Activated gamma-delta T cell (primary cell): Measurements from ENCODE around the gene VGLL4.

Experiments used
- DNase-seq: peaks from one replicate; lab custom pipeline; 2025; lab: John Stamatoyannopoulos, UW

The VGLL4 gene

DNA sequence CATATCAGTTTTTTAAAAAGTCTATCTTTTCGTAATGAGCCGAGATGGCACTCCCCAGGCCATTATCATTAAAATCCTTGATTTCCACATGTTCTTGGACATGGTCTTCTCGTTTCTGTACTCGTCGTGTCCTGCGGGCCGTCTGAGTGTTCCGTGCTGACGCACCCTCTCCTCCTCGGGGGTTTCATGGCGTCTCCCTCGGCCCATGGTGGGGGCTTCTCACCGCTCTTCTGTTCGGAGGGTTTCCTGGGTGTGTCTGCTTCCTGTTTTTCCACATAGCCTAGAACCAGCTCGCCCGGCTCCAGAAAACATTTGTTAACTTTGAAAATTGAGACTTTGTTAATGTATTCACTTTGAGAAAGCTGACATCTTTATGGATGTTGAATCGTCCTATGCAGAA, 92.7 kb downstream of the VGLL4 start:
- DNase-seq, result no peak

DNA sequence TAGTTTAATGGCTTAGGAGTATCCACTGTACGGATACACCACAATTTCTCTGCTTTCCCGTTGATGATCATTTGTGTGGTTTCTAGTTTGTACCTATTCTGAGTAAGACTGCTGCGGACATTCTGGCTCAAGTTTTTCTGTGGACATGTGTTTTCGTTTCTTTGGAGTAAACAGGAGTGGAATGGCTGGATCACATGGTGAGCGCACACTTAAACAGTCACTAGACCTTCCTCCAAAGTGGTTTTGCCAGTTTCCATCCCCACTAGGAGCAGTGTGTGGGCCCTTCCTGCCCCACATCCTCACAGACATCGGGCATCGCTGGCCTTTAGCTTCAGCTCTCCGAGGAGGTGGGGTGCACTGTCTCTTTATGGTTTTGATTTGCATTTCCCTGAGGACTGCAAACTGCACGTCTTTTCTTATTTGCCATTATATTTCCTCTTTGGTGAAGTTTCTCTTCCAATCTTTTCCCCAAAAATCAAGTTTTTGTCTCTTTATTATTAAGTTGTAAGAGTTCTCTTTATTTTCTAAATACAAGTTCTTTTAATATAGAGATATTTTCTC, 94.1 kb downstream of the VGLL4 start:
- DNase-seq, result no peak

DNA sequence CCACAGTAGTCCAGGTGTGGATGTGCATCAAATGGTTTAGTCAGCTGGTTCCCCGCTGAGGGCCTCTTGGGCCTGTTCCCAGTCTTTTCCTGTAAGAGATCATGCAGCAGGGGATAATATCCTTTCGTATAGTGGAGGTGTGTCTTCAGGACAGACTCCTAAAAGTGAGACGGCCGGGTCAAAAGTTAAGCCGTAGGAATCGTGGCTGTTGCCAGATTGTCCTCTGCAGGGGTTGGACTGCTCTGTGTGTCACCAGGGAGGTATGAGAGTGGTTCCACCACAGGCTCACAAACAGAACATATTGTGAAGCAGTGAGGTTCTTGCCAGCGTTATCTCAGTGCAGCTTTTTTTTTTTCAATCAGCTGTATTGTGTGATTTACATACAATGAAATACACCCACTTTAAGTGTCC, 95.0 kb downstream of the VGLL4 start:
- no peak for DNase-seq

DNA sequence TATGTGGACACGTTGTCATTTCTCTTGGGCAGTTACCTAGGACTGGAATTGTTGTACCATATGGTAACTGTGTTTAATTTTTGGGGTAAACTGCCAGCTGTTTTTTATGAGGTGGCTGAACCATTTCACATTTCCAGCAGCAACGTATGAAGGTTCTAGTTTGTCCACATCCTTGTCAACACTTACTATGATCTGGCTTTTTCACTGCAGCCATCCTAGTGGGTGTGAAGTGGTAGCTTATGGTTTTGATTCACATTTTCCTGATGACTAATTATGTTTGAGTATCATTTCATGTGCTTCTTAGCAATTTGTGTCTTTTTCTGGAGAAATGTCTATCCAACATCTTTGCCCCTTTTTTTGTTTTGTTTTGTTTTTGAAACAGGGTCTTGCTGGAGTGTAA, 96.2 kb downstream of the VGLL4 start:
- no peak for DNase-seq

DNA sequence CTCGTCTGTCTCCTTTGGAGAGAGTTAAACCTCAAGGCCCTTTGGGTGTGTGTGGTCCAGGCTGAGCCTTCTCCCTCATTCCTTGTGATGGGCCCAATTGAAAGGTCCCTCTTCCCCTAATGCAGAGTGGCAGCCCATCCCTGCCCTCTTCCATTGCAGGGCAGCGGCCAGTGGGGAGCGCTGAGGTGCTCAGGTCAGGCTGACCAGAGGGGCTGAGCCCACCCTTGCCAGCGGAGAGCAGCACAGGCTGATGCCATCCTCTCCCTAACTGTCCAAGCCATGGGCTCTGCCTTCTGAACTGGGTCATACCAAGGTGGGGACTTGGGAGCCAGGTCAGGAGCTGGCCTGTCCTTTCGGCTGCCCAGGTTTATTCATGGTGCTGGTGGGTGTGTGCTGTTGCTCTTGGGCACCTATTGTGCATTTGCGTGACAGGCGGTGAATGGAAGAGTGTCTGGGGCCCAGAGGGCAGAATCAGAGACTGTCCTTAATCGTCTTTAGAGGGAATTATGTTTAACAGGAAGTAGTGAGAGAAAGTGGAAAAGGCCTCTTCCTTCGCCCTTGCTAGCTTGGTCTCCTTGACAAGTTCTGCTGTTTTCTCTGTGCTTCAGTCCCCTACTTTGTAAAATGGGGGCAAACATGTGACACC, 96.9 kb downstream of the VGLL4 start:
- no peak for DNase-seq

DNA sequence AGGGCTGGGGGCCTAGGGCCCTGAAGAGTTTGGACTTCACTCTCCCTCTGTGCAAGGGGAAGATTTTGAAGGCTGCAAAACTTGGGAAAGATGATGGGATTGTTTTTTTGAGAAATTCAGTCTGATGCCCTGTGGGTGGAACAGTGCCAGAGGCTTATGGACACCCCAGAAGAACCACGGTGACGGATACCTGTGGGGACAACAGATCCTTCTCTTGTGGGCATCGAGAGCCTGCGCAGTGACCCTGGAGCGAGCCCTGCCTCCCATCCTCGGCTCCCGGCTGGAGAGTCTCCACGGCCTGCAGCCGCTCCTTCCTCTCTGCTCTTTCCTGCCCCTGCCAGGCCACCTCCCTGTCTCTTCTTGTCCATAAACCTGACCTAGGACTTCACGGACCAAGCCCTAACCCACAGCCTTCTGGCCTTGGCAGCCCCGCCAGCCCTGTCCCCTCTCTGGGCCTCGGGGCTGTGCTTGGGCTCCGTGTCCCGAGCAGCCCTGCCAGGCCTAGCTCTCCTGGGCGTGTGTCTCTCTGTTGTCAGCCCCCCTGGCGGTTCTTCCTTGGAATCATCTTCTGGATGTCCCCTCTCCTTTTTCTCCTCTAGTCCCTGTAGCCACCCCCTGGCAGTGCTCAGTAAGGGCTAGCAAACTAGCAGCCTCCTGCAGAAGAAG, 98.4 kb downstream of the VGLL4 start:
- no peak for DNase-seq

DNA sequence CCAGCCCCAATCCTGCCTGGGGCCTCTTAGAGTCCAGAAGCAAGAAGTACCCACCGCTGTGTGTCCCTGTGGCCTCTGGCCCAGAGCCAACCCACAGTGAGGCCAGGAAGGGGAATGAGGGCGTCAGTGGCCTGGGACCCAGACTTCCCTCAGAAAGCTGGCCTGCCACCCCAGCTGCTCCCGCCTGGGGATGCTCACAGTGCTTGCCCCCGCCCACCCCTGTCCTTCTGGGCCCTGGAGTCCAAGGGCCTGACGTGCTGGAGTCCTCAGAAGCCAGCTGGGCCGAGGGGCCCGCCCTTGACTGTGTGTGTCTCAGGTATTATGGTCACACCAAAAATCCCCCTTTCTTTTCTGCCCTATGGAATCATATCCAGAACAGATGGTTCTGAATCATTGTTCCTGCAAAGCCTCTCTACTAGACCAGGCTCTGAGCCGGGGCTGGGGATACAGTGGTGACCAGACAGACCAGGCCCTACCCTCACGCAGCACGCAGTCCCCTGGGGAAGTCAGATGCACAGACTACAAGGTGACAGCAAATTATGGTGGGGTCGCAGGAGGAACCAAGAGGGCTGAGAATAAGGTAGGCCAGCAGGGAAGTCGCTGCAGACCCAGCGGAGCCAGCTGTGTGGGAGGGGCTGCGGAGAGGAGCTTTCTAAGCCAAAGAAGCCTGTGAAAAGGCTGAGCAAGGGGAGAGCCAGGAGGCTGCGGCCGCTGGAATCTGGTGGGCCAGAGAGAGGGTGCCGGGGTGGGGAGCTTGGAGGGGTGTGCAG, 99.1 kb downstream of the VGLL4 start:
- DNase-seq, result no peak

DNA sequence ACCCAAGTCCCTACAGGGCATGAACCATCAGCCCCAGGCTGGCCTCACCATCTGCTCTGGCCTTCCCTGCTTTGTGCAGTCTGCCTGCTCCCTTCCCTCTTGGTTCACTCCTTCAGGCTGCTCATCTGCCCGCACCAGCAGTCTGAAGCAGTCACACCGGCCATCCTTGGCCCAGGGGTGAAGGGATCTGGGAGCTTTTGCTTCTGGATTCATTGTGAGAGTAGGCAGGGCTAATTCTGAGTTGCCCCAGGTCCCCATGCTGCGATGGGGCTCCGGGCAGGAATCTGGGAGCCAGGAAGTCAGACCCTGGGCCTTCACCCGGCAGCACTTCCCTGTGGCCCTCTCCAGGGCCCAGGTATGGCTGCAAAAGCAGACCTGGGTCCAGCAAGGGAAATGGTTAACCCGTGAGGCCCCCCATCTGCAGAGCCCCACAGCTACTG, 99.7 kb downstream of the VGLL4 start:
- DNase-seq, result no peak

DNA sequence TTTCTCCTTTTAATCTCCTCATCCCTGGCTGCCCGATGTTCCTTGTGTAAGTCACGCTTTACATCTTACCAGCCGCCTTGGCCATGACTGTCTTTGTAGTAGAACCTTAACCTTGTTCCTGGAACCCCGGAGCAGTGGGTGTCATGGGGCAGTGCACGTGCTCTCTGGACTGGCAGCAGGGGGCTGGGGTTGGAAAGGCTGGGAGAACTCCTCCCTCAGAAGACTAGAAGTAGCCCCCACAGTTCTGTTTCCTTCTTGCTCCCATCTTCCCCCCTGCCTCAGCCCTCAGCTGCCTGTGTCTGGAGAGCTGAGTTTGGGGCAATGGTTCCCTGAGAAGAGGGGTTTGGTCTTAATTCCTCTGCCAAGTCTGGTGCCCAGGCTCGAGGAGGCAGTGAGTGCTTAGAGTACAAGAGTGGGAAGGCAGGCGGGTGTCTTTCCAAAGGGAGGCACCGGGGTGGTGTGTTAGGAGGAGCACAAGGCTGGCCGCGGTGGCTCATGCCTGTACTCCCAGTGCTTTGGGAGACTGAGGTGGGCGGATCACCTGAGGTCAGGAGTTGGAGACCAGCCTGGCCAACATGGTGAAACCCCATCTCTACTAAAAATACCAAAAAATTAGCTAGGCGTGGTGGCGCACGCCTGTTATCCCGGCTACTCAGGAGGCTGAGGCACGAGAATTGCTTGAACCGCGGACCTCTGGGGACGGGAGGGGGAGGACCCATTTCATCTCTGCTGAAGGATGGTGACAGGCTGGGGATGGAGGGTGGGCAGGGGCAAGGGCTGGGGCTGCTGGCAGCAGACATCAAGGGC, 100.4 kb downstream of the VGLL4 start:
- DNase-seq, result no peak

DNA sequence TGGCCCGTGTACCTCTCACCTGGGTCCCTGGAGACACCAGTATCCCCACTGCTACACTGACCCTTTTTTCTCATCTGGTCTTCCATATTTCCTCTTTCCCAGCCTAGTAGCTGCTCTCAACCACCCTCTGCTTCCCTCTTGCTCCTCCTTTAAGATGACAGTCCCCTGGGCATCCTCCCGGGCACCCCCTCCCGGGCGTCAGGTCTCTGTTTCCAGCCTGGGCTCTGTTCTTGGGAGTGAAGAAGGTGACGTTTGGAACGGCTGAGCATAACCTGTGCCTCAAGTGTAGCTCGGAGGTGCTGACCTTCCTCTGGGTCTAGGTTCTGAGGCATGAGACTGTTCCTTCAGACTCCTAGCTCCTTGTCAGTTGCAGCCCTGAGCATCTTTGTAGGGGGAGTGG, 101.2 kb downstream of the VGLL4 start:
- DNase-seq, result no peak

DNA sequence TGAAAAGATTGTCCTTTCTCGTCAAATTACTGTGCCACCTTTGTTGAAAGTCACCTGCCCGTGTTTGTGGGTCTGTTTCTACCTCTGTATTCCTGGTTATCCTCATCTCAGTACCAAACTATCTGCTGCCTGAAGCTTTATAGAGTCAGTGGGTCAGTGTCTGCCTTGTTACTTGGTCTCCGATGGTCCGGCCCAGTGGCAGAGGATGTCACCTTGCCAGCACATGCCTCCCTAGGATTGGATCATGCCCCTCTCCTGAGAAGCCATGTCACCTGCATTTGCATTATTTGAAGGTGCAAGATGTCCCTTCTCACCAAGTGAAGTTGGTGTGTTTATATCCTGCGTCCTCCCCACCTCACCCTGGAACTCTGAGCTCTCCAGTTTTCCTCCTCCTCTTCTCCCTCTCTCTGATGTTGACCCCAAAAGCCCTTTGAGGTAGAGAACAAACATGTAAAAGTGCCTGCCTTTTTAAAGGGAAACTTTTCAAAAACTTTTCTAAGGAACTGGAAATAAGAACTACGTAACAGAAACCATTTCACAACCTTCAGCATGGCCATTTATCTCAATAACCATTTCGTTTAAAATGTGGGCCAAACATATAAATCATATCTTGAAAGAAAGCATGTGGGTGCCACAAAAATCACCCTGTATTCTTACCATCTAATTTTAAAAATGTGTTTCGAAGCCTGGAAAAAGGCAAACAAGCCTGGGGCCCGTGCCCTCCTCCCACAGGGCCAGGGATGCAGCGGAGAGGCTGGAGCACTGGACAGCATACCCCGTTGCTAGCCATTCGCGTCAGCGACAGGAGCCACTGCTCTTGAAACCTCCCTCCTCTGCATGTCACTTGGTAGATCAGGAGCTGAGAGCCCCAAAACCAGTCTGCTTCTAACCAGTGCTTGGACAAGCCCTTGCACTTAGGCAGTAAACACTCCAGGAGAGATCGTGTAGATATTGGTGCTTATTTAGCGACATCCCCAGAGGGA, 102.1 kb downstream of the VGLL4 start:
- no peak for DNase-seq

DNA sequence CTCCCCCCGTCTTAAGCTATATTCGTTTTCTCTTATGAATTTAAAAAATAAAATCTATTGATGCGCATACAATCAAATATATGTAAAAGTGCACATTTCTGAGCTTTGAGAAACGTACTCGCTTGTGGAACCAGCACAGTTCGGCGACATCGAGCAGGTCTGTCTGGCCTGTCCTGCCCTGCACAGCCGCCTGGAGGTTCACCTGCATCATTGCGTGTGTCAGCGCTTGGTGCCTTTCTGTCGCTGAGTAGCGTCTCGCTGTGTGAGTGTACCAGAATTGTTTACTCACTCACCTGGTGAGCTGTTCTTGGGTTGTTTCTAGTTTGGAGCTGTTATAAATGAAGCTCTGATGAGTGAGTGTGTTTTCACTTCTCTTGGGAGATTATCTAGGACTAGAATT, 104.0 kb downstream of the VGLL4 start:
- no peak for DNase-seq

DNA sequence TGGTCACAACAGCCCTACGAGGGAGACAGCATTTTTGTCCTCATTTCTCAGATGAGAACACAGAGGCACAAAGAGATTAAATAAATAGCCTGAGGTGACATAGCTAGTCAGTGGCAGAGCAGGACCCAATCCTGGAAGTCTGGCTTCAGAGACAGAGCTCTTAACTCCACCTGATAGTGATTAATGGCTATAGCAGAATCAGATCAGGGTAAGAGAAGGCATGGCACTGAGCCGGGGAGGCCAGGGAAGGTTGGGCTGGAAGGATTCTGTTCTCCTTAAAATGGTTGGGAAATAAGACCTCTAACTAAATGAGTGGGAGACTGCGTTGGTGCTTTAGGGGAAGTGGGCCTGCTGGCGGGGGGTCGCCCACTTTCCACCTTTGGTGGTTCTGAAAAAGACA, 104.5 kb downstream of the VGLL4 start:
- no peak for DNase-seq

DNA sequence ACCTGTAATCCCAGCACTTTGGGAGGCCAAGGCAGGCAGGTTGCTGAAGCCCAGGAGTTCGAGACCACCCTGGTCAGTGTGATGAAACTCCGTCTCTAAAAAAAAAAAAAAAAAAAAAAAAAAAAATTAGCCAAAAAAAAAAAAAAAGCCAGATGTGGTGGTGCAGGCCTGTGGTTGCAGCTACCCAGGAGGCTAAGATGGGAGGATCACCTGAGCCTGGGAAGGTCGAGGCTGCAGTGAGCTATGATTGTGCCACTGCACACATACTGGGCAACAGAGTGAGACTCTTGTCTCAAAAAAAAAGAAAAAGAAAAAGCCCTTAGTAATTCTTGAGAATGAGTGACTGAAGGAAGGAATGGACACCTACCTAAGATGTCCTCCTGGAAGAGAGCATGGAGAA, 105.1 kb downstream of the VGLL4 start:
- no peak for DNase-seq

DNA sequence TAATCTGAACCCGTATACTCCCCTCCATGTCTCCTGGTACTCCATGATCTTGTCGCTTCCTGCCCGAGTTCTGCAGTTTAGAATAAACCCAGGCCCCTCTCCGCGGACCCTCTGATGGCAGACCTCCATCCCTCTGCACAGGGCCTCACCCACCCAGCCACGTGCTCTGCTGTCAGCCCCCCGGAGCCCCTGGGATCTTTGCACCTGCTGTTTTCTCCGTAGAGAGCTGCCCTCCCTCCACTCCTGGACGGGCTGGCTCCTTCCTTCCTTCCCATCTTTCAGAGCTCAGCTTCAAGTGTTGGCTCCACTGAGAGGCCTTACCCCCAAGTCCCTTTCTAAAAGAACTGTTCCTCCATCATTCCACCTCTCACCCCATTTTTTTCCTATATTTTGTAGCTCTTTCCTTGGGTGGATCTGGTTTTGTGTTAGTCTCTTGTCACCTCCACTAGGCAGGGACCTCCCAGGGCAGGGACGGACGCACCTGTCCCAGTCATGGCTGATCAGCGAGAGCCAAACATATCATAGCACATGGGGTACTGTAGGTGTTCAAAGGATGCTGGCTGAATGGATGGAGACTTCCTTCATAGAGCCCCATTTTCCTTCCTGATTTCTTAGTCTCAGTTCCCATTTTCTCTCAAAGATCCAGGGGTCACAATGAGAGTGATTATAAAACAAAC, 106.6 kb downstream of the VGLL4 start:
- no peak for DNase-seq

DNA sequence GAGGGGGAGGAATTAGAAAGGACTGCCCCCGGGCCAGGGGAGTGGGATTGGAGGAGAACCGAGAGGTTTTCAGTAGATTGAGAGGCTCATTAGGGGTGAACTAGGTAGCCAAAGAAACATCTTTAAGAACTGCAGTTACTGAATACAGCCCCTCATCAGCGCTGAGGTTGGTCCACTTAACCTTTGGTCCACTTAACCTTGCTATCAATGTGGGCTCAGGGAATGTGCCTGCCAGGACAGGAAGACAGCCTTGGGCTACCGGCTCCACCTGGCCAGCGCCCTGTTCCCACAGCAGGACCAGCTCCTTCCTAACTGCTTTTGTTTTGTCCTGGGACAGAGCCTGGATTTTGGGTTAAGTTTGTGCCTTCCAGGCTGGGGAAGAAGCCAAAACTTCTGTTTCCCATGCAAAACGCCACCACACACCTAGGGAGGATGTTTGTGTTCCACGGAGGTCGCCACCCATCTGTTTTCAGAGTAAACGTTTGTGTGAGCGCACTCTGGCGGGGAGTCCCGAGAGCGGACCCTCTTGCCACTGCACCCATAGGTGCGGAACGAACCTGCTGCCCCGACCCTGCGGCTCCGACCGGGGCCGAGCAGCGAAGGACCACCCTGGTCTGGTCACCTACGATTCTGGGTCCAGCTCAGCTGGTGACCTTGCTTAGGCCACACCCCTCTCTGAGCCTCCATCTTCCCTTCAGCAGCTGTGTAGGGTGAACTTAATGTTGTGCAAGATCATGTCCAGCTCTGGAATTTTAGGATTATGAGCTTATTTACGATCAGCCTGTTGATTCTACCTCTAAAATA, 107.4 kb downstream of the VGLL4 start:
- no peak for DNase-seq

DNA sequence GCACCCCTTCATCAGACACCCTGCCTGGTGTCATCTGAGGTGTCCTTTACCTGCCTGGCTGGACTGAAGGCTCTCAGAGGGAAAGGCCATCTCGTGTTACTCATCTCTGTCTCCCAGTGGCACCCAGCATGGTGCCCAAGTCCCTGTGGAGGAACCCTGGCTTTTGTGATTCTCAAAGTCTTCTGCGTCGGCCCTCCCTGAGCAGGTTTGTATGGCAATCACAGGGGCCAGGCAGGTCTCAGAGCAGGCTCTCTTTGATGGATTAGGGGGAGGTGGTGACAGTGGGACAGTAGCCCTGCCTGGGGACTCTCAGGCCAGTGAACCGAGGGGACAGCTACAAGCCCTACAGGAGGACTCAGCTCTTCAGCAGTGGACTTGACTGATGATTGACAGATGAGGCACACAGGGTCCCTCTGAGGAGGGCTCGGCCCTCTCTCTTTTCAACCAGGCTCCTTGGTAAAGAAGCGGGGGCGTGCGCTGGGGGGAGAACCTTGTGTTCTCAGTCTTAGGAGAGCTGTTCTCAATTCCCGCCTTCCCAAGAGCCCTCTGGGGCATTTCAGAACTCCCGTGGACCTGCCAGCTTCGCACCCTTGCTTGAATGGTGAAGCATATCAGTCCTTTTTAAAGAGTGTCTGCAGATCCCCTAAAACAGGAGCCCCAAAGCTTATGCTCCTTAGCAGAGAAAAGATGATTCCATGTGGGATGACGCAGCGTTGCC, 108.3 kb downstream of the VGLL4 start:
- DNase-seq, result no peak

DNA sequence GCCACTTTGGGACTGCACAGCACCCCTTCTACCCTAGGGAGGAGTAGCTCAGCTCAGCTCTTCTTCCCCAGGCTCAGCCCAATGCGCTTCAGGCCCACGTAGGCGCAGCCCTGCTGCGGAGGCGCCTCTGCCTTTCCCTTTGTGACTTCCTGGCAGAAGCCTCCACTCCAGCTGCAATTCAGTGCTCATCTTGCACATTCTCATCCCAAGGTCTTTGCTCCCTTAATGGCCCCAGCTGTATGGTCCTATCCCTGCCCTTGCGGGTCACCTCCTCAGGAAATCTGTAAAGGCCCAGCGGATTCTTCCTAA, 109.0 kb downstream of the VGLL4 start:
- DNase-seq, result no peak
